ENCODE results near the gene NCLN. TPM values are rescaled to one million over a fixed set of nuclear protein-coding genes. Genes with fewer than 3 reads are reported as not detected.

Gene NCLN
- total RNA-seq, 1 experiment from 2014 or later = 74.6 TPM

Other genes with a start within 250 kb of the NCLN start
- gene ZNF77, start 241.0 kb upstream of the NCLN start, total RNA-seq (2014; rRNA removed; shearing (Covaris generic)) = 6.5 and 9.0 TPM in 2 replicates
- gene TLE6, start 208.4 kb upstream of the NCLN start, total RNA-seq (2014; rRNA removed; shearing (Covaris generic)) = 4.8 and 6.3 TPM in 2 replicates
- 2.3 and 2.4 TPM in 2 replicates for gene TLE2, start 156.7 kb upstream of the NCLN start, total RNA-seq (2014; rRNA removed; shearing (Covaris generic))
- 521 and 529 TPM in 2 replicates for gene TLE5, start 123.4 kb upstream of the NCLN start, total RNA-seq (2014; rRNA removed; shearing (Covaris generic))
- 97.7 and 98.4 TPM in 2 replicates for gene GNA11, start 91.6 kb upstream of the NCLN start, total RNA-seq (2014; rRNA removed; shearing (Covaris generic))
- 0.19 and 0.26 TPM in 2 replicates for gene GNA15, start 49.9 kb upstream of the NCLN start, total RNA-seq (2014; rRNA removed; shearing (Covaris generic))
- gene S1PR4, start 7.2 kb upstream of the NCLN start, total RNA-seq (2014; rRNA removed; shearing (Covaris generic)) = 0.26 TPM in 1 of 2 replicates, not detected in the other
- gene CELF5, start 38.7 kb downstream of the NCLN start, total RNA-seq (2014; rRNA removed; shearing (Covaris generic)) = not detected in 2 replicates
- gene NFIC, start 180.7 kb downstream of the NCLN start, total RNA-seq (2014; rRNA removed; shearing (Covaris generic)) = 26.2 and 32.5 TPM in 2 replicates

Data from A172 (cell line).